ENCODE measurements around the gene RIMS4. TPM values are rescaled to one million over a fixed set of nuclear protein-coding genes. Genes with fewer than 3 reads are reported as not detected.

Gene RIMS4
- polyA plus RNA-seq, 4 donors, result 1.2 to 9.3 TPM; not detected in 2

DNA sequence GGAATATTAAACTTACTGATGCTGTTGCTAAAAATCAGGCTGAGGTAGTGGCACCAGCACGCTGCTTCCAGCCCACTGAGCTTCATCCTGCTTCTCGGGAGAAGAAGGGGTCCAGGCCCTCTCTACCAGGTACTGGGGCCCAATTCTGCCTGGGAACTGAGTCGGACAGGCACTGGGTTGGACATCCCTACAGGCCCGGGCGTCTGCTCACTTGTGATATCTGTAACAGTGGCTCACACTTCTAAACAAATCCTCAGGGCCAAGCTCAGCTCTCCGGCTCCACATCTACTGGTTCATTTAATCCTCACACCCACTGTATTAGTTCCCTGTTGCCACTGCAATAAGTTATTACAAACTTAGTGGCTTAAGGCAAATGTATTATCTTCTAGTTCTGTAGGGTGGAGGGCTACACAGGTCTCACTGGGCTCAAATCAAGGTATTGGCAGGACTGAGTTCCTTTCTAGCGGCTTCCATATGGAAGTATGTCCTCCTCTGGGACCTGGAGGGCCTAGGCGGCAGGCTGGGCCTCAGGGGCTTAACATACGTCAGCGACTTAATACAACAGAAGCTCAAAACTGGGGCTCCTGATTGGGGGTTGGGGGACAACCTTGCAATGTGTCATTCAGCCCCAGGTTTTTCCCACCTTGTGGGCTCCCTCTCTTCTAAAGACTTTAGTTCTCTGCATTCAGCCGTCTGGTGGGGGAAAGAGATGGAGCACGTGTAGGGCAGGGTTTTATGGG, 66.3 kb downstream of the RIMS4 start:
- no peak overlapping the region for H3K4me3 ChIP-seq (ENCODE audit: low read depth in 1 of 3, low read length in 3 of 3)
- no peak overlapping the region for H3K27ac ChIP-seq (ENCODE audit: low read depth in 1 of 3, low read length in 2 of 3)
- FAIRE-seq (no peak), DNase-seq (no peak)
- peaks cover 0 to 21% (median 5%) of the 10 kb centered on the region in 3 donors for H3K27me3 ChIP-seq (ENCODE audit: control insufficient read depth in 3 of 3, insufficient read depth in 3 of 3, low read length in 3 of 3)
- no peaks in the 10 kb centered on the region for H3K36me3 ChIP-seq (ENCODE audit: control insufficient read depth in 3 of 3, insufficient read depth in 2 of 3, low read depth in 1 of 3, low read length in 3 of 3)
- H3K9me3 ChIP-seq (ENCODE audit: control insufficient read depth in 2 of 2, insufficient read depth in 1 of 2, low read depth in 1 of 2, low read length in 1 of 2), result no peaks in the 10 kb centered on the region
- H3K4me1 ChIP-seq (ENCODE audit: control insufficient read depth in 3 of 3, insufficient read depth in 2 of 3, low read depth in 1 of 3, low read length in 2 of 3), result peaks cover 0 to 8% (median 0%) of the 10 kb centered on the region in 3 donors
- 93 to 94% (median 93%) methylated on average over 12 of the region's 12 CpGs for WGBS, 3 donors

DNA sequence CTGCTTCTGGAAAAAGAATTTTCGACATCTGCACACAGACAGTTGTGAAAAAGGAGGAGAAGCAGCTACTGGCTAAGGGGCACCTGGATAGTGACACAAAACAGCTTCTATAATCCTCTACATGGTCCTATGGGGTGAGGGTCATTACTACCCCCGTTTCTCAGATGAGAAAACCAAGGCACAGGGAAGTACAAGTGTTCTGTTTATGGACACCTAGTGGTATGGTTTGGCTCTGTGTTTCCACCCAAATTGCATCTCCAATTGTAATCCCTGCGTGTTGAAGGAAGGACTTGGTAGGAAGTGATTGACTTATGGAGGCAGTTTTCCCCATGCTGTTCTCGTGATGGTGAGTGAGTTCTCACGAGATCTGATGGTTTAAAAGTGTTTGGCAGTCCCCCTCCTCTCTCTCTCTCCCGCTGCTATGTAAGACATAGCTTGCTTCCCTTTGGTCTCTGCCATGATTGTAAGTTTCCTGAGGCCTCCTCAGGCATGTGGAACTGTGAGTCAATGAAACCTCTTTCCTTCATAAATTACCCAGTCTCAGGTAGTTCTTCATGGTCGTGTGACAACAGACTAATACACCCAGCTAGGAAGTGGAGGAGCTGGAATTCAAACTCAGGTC, 67.2 kb downstream of the RIMS4 start:
- FAIRE-seq (no peak), DNase-seq (no peak)
- H3K4me3 ChIP-seq (ENCODE audit: low read depth in 1 of 3, low read length in 3 of 3), result no peak overlapping the region
- H3K4me1 ChIP-seq (ENCODE audit: control insufficient read depth in 3 of 3, insufficient read depth in 2 of 3, low read depth in 1 of 3, low read length in 2 of 3), result peaks cover 0 to 8% (median 0%) of the 10 kb centered on the region in 3 donors
- no peaks in the 10 kb centered on the region for H3K9me3 ChIP-seq (ENCODE audit: control insufficient read depth in 2 of 2, insufficient read depth in 1 of 2, low read depth in 1 of 2, low read length in 1 of 2)
- 67 to 71% (median 70%) methylated on average over 7 of the region's 7 CpGs for WGBS, 3 donors
- no peaks in the 10 kb centered on the region for H3K36me3 ChIP-seq (ENCODE audit: control insufficient read depth in 3 of 3, insufficient read depth in 2 of 3, low read depth in 1 of 3, low read length in 3 of 3)
- peaks cover 0 to 21% (median 5%) of the 10 kb centered on the region in 3 donors for H3K27me3 ChIP-seq (ENCODE audit: control insufficient read depth in 3 of 3, insufficient read depth in 3 of 3, low read length in 3 of 3)
- H3K27ac ChIP-seq (ENCODE audit: low read depth in 1 of 3, low read length in 2 of 3), result no peak overlapping the region

DNA sequence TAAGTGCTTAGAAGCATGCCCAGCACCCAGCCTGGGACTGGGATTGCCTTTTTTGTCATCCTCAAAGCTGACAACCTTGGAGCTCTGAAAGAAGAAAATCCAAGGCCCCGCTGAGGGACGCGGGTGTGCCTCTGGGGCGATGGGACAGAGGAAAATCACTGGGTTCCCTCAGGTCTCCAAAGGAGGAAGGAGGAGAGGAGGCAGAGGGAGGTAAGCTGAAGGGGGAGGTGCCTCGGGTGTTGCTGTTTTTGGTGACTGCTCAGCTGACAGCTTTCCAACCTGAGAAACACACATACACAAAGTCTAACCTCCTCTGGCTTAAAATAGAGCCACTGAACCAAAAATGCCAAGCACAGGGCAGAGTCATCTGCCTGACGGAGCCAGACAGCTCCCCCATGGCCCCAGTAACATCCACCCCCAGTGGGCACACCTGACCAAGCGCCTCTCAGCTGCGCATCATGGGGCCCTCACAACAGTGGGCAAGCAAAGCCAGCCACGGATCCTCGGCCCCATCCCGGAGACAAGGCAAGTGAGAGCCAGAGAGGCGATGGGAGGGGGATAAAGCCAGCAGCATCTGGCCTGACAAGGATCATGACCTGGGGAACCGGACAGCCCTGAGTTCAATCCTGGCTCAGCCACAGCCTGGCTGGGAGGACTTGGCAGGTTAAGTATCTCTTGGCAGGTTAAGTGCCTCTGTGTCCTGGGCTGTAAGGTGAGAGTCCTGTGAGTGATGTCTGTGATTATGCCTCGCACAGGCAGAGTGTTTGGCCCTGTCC, 67.9 kb downstream of the RIMS4 start:
- WGBS, 3 donors, result 77 to 87% (median 86%) methylated on average over 14 of the region's 14 CpGs
- no peaks in the 10 kb centered on the region for H3K9me3 ChIP-seq (ENCODE audit: control insufficient read depth in 2 of 2, insufficient read depth in 1 of 2, low read depth in 1 of 2, low read length in 1 of 2)
- FAIRE-seq, result no peak

DNA sequence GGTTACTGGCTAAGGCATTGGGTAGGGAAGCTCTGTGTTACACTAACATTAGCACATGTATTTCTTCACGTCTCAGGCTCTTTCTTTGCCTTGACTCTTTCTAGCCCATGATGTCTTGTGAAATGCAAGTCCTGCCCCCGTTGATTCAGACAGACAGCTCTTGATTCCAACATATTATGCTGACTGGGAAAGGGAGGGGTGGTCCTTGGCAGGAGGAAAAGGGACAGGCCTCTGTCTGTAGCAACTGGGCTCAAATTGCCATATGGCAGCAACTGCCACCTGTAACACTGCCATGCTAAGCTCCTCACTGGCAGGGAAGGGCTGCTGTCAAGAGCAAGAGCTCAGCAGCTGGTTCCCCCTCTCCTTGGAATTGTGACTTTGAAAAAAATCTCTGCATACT, 70.4 kb downstream of the RIMS4 start:
- FAIRE-seq (no peak), DNase-seq (no peak)
- Histone ChIP-seq H3K9me3 (ENCODE audit: control insufficient read depth in 2 of 2, insufficient read depth in 1 of 2, low read depth in 1 of 2, low read length in 1 of 2) (peaks cover 0 to 6% of the 10 kb centered on the region in 2 donors), H3K4me3 (ENCODE audit: low read depth in 1 of 3, low read length in 3 of 3) (no peak overlapping the region), H3K27me3 (ENCODE audit: control insufficient read depth in 3 of 3, insufficient read depth in 3 of 3, low read length in 3 of 3) (peaks cover 0 to 12% (median 2%) of the 10 kb centered on the region in 3 donors), H3K27ac (ENCODE audit: low read depth in 1 of 3, low read length in 2 of 3) (no peak overlapping the region), H3K4me1 (ENCODE audit: control insufficient read depth in 3 of 3, insufficient read depth in 2 of 3, low read depth in 1 of 3, low read length in 2 of 3) (no peaks in the 10 kb centered on the region), H3K36me3 (ENCODE audit: control insufficient read depth in 3 of 3, insufficient read depth in 2 of 3, low read depth in 1 of 3, low read length in 3 of 3) (no peaks in the 10 kb centered on the region)
- WGBS, 3 donors, result 73 to 82% (median 82%) methylated on average over 2 of the region's 2 CpGs

More for the DNA sequence above, 67.9 kb downstream of the RIMS4 start:
- no peak overlapping the region for H3K4me3 ChIP-seq (ENCODE audit: low read depth in 1 of 3, low read length in 3 of 3)
- no peaks in the 10 kb centered on the region for H3K36me3 ChIP-seq (ENCODE audit: control insufficient read depth in 3 of 3, insufficient read depth in 2 of 3, low read depth in 1 of 3, low read length in 3 of 3)
- peaks cover 0 to 8% (median 0%) of the 10 kb centered on the region in 3 donors for H3K4me1 ChIP-seq (ENCODE audit: control insufficient read depth in 3 of 3, insufficient read depth in 2 of 3, low read depth in 1 of 3, low read length in 2 of 3)
- peaks cover 0 to 21% (median 5%) of the 10 kb centered on the region in 3 donors for H3K27me3 ChIP-seq (ENCODE audit: control insufficient read depth in 3 of 3, insufficient read depth in 3 of 3, low read length in 3 of 3)
- H3K27ac ChIP-seq (ENCODE audit: low read depth in 1 of 3, low read length in 2 of 3), result no peak overlapping the region
- DNase-seq, result no peak

DNA sequence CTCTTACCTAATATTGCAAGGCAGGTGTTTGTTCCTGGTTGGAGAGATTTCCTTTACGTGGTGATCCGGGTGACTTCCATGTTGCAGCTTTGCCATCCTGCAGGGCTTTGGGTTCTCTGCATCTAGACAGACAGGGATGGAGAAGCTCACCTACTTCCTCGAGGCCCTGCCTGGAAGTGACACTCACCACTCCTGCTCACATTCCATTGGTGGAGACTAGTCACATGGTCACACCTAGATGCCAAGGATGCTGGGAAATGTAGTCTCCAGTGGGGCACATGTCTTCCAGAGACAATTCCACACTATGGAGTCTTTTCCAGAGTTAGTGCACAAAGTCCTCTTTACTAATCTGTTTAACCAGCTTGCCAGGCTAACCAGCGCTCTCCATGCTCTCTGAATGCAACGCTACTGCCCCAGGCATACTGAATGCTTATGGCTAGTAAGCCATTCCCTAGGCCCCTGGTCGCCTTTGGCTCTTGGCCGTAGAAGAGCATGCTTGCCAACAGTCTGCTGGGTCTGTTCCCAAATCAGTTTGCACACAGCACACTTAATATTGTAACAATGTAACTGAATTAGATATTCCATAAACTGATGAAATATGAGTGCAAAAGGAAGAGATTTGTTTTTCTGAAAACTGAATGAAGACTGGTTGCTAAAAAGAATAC, 71.4 kb downstream of the RIMS4 start:
- Histone ChIP-seq H3K9me3 (ENCODE audit: control insufficient read depth in 2 of 2, insufficient read depth in 1 of 2, low read depth in 1 of 2, low read length in 1 of 2) (peaks cover 0 to 6% of the 10 kb centered on the region in 2 donors), H3K27me3 (ENCODE audit: control insufficient read depth in 3 of 3, insufficient read depth in 3 of 3, low read length in 3 of 3) (peaks cover 0 to 7% (median 2%) of the 10 kb centered on the region in 3 donors), H3K4me3 (ENCODE audit: low read depth in 1 of 3, low read length in 3 of 3) (no peak overlapping the region), H3K27ac (ENCODE audit: low read depth in 1 of 3, low read length in 2 of 3) (no peak overlapping the region), H3K36me3 (ENCODE audit: control insufficient read depth in 3 of 3, insufficient read depth in 2 of 3, low read depth in 1 of 3, low read length in 3 of 3) (no peaks in the 10 kb centered on the region), H3K4me1 (ENCODE audit: control insufficient read depth in 3 of 3, insufficient read depth in 2 of 3, low read depth in 1 of 3, low read length in 2 of 3) (no peaks in the 10 kb centered on the region)
- WGBS, 3 donors, result 67 to 76% (median 71%) methylated on average over 7 of the region's 7 CpGs
- DNase-seq, result peak; percentile 83 to 85
- FAIRE-seq, result no peak

DNA sequence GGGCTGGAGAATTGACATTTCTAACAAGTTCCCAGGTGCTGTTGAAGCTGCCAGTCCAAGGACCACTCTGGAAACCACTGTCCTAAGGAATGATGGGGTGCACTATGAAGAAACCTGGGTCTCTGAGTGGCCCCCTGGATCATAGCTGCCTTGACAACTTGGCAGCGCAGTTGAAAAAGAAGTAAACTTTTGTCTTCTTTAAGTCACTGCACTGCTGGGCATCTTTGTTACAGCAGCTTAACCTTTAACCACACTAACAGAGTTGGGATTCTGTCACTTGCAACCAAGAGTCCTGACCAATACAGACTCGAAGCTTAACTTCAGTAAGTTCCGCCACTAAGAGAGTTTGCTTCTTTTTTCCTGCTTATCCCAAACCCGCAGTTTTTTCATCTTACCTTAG, 73.2 kb downstream of the RIMS4 start:
- FAIRE-seq, result no peak
- Histone ChIP-seq H3K27me3 (ENCODE audit: control insufficient read depth in 3 of 3, insufficient read depth in 3 of 3, low read length in 3 of 3) (no peaks in the 10 kb centered on the region), H3K36me3 (ENCODE audit: control insufficient read depth in 3 of 3, insufficient read depth in 2 of 3, low read depth in 1 of 3, low read length in 3 of 3) (no peaks in the 10 kb centered on the region), H3K4me3 (ENCODE audit: low read depth in 1 of 3, low read length in 3 of 3) (no peak overlapping the region), H3K4me1 (ENCODE audit: control insufficient read depth in 3 of 3, insufficient read depth in 2 of 3, low read depth in 1 of 3, low read length in 2 of 3) (no peaks in the 10 kb centered on the region), H3K9me3 (ENCODE audit: control insufficient read depth in 2 of 2, insufficient read depth in 1 of 2, low read depth in 1 of 2, low read length in 1 of 2) (peaks cover 0 to 6% of the 10 kb centered on the region in 2 donors), H3K27ac (ENCODE audit: low read depth in 1 of 3, low read length in 2 of 3) (no peak overlapping the region)
- WGBS, 3 donors, result 97 to 99% (median 98%) methylated on average over 4 of the region's 4 CpGs
- DNase-seq, result no peak

DNA sequence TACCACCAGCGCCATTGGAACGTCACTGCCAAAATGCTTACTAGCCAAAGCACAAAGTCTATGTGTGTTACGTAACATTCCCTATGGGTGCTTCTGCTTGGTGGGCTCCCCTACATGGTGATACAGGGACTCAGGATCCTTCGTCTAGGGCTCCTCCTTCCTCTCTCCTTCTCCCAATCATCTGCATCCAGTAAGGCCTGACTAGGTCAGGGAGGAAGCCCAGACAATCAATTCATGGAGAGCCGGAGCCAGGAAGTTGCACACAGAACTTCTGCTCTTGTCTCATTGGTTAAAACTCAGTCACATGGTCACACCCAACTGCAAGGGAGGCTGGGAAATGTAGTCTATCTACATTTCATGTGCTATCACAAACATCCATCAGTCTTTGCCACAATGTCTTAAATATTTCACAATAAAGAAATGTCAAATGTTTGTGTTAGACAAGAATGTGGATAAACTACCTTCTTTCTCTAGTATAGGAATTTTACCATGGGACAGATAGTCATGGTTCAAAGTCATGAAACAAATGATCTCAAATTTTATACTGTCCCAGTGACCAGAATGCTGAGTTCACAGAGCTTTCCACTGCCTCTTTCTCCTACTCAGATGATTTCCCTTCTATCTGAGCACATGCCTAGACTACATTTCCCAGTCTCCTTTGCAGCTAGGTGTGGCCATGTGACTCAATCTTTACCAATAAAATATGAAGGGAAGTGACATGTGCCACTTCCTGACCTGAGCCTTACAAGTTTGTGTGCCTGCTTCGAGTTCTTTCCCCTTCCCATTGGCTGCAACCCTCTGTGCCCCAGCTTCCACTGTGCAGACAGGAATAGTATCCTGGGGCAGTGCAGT, 74.0 kb downstream of the RIMS4 start:
- Histone ChIP-seq H3K4me3 (ENCODE audit: low read depth in 1 of 3, low read length in 3 of 3) (no peak overlapping the region), H3K4me1 (ENCODE audit: control insufficient read depth in 3 of 3, insufficient read depth in 2 of 3, low read depth in 1 of 3, low read length in 2 of 3) (no peaks in the 10 kb centered on the region), H3K9me3 (ENCODE audit: control insufficient read depth in 2 of 2, insufficient read depth in 1 of 2, low read depth in 1 of 2, low read length in 1 of 2) (peaks cover 0 to 6% of the 10 kb centered on the region in 2 donors), H3K27me3 (ENCODE audit: control insufficient read depth in 3 of 3, insufficient read depth in 3 of 3, low read length in 3 of 3) (no peaks in the 10 kb centered on the region), H3K36me3 (ENCODE audit: control insufficient read depth in 3 of 3, insufficient read depth in 2 of 3, low read depth in 1 of 3, low read length in 3 of 3) (no peaks in the 10 kb centered on the region), H3K27ac (ENCODE audit: low read depth in 1 of 3, low read length in 2 of 3) (peak overlapping the region; percentile 32 to 63 (median 60))
- DNase-seq, result peak; percentile 90 to 92
- WGBS, 3 donors, result 11 to 38% (median 19%) methylated on average over 6 of the region's 6 CpGs
- FAIRE-seq, result no peak

Measured in small intestine (tissue), 7 donors.